Activated CD4-positive, alpha-beta T cell treated with anti-CD3 and anti-CD28 coated beads for 4 hours (primary cell): ENCODE results near the gene ZNF286A.
"Not testable (repeated sequence)": the region's sequence is repeated elsewhere in the genome, so short reads cannot be mapped to it uniquely, and the experiment has no call there.

ENCODE experiments used
- DNase-seq, 2 donors: peaks; one replicate each; pipeline ENCODE4 v3.0.0-alpha.2; 2020

Gene ZNF286A

DNA sequence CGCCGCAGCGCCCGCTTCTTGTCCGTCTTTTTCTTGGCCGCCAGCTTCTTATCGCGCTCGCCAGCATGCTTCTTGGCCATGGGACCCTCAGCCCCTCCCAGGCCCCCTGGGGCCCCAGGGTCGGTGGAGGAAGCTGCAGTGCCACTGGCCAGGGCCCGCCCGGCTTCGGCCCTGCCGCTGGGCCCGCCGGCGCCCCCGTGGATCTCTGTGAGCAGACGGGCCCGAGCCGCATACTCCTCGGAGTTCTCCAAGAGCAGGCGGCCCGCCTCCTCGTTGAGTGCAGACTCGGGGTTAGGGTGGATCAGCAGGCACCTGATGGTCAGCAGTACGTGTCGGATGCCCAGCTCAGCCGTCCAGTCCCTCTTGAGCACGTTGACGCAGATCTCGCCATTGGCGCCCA is 4.7 kb downstream of the ZNF286A start:
- DNase-seq = not testable (repeated sequence)

DNA sequence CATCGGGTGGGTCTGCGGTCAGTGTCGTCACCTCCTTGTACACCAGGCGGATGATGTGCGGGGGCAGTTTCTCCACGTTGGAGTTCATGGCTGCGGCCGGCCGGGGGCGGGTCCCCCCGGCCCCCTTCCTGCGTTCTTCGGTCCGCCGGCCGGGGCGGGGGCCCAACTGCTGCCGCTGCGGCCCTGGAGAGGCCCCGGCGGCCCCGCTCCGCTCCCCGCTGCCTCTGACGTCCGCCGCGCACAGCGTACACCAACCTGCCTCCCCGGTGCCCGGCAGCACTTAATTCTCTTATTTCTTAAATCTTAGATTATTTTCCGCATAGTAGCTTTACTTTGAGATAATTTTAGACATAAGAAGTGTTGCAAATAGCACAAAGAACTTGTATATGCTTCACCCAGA is 5.3 kb downstream of the ZNF286A start:
- not testable (repeated sequence) for DNase-seq

DNA sequence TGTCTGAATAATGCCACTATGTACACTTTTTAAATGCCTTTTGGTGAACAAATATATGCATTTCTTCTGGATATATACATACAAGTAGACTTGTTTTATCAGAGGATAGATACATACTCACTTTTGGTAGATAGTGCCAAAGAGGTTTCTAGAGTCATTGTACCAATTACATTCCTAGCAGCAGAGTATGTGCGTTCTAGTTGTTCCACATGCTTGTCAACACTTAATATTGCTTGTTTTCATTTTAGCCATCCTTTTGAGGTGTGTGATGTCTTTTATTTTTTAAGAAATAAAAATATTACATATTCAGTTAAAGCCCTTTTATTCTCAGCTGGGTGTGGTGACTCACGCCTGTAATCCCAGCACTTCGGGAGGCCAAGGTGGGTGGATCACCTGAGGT is 9.3 kb downstream of the ZNF286A start:
- DNase-seq = not testable (repeated sequence)

DNA sequence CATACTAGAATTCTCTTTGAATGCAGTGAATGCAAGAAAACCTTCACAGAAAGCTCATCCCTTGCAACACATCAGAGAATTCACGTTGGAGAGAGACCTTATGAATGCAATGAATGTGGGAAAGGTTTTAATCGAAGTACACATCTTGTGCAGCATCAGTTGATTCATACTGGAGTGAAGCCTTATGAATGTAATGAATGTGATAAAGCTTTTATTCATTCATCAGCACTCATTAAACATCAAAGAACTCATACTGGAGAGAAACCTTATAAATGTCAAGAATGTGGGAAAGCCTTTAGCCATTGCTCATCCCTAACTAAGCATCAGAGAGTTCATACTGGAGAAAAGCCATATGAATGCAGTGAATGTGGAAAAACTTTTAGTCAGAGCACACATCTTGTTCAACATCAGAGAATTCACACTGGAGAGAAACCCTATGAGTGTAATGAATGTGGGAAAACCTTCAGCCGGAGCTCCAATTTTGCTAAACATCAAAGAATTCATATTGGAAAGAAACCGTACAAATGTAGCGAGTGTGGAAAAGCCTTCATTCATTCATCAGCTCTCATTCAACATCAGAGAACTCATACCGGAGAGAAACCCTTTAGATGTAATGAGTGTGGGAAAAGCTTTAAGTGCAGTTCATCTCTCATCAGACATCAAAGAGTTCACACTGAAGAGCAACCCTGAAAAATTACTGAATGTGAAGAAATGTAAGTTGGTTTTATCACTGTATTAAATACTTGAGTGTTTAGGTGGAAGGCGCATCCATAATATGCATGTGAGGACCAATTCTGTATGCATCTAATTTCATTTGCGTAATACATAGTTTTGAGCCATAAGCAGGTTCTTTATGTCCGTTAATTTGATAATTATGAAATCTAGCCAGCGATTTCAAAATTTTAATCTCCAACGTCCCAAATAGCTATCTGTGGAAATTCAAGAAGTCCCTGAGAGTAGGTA is 17.3 kb downstream of the ZNF286A start:
- DNase-seq = not testable (repeated sequence)

DNA sequence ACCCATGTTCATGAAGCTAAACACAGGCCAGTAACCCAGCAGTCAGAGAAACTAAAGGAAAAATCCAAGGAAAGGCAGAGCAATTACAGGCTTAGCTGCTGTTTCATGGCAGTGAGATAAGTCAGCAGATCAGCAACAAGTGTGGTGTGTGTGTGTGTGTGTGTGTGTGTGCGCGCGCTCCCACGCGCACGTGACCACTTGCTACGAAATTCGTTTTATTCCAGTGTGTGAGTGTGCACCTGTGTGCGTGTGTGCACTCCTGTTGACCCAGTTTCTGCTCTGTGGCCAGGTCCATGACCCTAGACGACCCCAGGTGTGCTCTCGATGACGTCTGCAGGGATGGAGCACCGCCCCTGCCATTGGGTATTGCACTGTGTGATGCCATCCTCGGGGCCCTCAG is 31.0 kb downstream of the ZNF286A start:
- DNase-seq = not testable (repeated sequence)

DNA sequence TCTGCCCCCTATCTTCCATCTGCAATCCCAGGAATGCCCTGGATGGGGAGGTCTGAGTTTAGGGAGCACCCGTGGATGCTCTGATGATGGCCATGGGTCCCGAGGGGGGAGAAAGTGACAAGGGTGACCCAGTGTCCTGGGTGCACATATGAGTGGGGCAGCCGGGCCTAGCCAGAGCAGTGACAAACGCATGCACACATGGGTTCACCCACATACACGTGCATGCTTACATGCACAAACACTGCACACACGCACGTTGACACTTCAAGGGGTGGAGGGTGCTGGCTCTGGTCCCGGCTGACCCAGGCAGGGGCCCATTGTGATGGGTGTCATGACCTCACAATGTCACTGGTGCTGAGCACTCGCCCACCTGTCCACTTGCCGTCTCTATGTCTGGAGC is 32.3 kb downstream of the ZNF286A start, which contains the start of gene TBC1D26:
Gene TBC1D26 (plus strand): TSS at position 384 of the 400 bp plus-strand sequence. CDS start 3,066 bp downstream, outside the sequence.
- not testable (repeated sequence) for DNase-seq

DNA sequence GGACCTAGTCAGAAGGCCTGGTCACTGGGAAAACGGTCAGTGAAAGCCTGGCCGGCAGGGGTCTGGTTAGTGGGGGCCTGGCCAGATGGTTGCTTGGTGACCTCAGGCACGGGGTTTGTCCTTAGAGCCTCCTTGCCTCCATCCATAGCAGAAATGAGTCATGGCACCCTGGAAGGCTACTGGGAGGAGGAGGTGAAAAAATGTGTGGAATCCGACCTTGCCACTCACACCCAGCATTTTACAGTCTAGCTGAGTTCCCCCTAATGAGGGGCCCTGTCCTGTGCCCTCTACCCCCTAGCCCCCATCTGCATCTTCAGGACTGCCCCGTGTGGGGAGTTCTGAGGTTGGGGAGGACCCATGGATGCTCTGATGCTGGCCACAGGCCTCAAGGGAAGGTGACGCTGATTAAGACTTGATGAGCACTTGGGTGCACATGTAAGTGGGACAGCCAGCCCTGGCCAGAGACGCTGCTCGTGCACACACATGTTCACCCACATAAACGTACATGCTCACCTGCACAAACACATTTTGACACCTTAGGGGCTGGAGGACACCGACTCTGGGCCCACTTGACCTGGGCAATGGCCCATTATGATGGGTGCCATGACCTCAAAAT is 33.7 kb downstream of the ZNF286A start:
- DNase-seq = not testable (repeated sequence)

DNA sequence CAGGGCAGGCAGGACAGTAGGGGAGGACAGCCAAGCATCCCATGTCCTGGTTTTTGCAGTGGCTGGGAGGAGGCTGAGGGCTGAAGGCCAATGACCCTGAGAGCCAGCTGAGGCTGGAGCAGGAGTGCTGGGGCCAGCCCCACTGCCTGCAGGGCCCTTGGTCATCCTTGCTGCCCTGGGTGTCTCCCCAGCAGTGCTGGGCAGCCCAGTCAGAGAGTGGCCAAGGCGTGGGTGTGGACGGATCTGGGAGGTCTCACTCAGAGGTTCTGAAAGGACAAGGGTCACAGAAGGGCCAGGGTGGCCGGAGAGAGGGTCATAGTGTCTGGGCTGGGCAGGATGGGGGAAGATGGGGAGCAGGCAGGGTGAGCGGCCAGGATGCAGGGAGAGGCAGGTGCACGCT is 37.0 kb downstream of the ZNF286A start:
- DNase-seq = not testable (repeated sequence)

DNA sequence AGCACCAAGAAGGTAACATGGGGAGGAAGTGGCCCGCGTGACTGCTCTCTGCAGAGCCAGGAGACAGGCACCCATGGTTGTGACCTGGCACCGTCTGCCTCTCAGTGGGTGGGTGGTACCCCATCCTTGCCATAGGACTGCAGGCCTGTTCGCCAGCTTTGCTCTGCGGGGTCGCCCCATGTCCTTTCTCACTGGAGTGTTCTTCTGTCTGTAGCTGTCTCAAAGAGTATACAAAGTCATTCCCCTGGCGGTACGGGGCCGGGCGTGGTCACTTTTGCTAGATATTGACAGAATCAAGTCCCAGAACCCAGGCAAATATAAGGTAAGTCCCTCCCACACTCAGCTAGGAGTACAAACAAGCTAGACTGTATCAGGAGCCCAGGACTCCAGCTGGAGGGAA is 38.5 kb downstream of the ZNF286A start:
- no peak for DNase-seq

DNA sequence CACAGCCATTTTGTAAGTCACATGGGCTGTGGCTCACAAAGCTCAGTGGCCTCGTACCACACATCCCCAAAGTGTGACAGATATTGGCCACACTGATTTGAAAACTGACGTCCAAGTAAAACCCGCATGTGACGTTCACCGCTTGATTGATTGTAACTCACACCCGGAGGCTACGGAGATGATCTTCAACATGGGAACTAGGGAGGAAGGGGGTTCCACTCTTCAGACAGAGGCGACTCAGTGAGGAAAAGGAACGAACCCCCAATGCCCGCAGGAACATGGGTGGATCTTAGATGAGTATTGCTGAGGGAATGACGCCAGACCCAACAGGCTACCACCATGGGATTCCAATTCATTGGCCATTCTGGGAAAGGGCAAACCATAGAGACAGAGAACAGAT is 39.7 kb downstream of the ZNF286A start:
- DNase-seq = not testable (repeated sequence)

DNA sequence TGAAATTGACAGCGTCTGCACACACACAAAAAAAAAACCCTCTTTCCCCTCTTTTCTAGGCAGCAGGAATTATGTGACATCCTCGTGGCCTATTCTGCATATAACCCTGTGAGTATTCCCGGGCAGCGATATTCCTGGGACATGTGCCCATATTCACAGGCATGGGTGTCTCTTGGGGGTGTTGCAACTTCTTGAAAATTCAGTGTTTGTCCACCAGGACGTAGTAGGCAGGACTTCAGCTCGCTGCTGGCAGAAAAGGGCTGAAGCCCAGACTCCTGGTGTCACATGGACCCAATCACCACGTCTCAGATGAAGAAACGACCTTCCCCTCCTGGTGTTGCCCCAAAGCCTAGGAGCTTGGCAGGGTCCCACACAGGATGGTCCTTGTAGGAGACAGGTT is 40.5 kb downstream of the ZNF286A start:
- not testable (repeated sequence) for DNase-seq

DNA sequence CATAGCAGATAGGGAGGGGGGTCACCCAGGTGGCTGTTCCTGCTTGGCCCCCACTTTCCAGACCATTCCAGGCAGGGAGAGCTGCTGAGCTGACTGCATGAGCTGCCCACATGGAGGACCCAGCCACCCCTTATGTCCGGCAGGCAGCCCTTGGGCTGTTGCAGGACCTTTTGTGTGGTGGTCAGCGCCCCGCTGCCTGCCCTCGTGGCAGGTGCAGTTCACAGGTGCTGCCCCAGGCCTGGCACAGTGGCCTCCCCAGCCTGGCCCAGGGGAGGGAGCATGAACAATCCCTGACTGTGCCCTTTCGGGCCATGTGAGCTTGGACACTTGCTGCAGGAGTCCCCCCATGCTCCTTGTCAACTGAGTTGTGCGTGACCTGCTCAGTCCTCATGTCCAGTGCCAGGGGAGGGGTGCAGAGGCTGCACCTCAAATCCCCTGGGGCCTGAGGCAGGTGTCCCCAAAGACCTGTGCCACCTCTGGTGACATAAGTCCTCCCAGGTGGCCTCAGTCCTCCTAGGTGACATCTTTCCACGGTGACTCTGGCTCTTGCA is 41.1 kb downstream of the ZNF286A start:
- no peak for DNase-seq

DNA sequence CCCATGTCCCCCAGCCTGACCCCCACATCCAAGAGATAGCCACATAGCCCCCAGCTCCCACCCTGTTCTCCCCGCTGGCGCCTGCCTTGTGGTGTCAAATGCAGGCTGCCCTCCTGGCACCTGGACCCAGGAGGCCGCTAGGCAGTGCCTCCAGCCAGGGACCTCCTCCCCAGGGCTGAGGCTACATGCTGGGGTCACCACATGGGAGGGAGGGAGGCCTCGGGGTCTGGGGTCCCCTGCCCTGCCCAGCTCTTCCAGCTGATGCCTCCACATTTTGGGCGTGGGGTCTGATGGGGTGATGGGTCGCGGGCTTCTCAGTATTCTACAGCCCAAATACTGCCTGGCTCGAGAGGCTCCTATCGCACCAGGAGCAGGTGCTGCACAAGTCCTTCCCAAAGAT is 42.1 kb downstream of the ZNF286A start:
- no peak for DNase-seq

DNA sequence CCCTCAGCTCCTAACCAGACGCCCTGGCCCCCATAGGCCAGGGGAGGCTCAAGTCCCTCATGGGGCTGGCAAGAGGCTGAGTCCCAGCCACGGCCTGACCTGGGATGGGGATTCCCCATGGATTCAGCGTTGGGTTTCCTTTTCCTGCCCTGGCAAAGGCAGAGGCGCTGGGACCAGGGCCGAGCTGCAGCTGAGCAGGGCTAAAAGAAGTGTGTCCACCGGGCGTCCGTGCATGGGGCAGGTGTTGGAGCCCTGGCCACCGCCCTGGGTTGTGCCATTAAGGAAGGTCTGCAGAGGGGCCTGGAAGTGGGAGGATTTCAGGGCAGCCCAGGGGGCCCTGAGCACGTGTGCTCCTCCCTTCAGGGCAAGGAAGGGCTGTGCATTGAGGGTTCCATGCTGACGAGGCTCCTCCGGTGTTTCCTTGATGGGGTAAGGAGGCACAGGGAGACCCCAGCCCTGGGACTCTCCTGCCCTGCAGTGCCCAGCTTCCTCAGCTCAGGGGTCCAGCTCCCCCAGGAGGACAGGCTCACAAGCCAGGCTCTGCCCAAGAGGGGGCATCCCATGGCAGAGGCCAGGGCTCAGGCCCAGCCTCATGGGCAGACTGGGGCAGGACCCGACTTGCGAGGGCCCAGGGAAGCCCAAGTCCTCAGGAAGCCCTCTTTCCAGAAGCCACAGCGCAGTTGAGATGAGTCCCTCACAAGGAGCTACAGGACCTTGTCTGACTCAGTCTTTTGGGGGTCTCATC is 42.7 kb downstream of the ZNF286A start:
- DNase-seq = no peak

DNA sequence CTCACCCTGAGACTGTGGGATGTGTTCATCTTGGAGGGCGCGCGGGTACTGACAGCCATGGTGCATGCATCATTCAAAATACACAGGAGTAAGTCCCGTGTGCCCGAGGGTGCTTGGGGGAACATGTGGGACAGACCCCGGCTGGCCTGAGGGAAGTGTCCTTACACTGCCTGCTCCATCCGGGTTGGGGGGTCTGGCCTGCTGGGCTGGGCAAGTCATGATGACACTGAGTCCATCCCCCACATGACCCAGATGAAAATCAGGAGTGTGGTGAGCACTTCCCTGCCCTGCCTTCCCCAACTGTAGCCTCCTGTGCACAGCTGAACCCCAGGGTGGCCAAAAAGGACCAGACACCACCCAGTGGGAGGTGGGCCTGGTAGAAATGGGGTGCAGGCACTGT is 43.4 kb downstream of the ZNF286A start:
- no peak for DNase-seq

DNA sequence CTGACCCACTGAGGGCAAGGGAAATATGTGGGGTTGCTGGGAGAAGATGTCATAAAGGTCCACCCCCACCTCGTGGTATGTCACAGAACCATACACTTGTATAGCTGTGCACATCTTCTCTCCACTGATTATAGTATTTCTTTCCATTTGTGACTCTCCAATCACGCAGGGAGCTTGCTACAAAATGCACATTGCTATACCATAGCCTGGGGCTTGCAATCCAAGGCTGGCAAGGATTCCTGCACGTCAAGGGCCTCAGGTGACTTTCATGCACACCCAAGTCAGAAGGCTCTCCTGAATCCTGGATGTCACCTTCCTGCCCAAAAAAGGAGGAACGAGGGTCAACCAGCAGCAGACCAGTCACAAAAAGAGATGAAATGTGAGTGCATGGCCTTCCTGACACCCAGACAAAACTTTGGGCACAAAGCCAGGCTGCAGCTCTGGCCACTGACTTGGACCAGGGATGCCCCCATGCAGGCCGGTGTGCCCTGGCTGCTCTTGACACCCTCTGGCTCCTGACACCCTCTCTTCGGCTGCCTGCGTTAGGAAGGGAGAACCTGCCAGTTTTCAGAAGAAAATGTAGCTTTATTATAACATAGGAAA is 44.6 kb downstream of the ZNF286A start:
- no peak for DNase-seq

DNA sequence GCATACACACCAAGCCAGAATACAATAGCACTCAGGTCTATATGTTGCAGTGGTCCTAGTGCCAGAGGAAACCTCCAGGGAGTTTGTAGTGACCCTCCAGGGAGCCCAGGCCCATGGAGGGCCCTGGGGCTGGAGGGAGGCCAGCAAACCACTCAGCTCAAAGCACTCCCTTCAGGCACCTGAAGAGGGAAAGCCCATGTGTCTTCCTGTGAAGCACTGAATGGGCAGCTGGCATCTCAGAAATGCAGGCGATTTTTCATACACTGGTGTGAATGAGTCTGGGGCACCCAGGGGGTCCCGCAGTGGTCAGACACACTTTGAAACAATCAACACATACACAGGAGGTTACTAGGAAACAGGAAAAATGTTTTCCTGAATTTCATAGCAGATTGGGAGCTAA is 45.3 kb downstream of the ZNF286A start:
- DNase-seq = no peak

DNA sequence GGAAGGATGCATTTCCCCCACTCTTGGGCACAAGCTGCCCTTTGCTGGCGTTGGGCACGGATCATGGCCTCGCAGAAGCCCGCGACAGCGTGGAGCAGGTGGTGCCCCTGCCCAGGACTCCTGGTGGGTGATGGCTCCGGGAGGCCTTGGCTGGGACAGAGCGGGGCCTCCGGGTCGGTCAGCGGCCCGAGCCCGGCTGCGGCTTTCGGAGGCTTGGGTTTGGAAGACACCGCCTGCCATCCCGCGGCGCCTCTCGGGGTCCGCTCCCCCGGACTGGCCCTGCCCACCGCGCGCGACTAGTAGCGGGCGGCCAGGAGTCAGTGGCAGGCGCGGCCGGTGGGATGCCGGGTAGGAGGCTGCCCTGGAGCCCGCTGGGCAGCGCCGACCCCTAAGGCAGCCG is 49.9 kb downstream of the ZNF286A start:
- not testable (repeated sequence) for DNase-seq

DNA sequence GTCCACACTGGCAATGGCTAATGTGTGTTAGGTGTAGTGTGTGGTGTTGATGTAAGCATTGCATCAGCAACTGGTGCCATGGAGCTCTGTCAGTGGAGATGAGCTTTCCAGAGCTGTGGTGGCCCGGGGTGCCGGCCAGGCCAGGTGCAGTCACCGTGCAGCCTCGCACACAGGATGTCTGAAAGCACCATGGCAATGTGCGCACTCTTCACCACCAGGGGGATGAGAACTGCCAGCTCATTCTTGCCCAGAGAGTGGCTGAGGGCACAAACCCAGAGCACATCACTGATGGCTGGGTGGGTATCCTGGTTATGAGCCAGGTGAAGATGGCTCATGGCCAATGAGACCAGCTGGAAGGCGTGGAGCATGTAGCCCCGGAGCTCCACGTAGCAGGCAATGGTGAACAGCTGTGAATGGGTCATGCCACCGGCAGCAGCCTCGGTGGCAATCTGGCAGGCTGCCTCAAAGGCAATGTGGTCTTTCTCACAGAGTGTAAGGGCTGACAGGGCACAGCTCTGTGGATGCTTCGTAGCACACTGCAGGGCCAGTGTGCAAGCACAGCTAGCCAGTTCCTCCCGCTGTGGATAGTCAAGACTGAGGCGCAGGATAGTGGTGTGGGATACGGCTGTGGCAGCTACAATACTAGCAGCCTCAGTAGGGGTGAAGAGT is 69.4 kb downstream of the ZNF286A start:
- DNase-seq = not testable (repeated sequence)
